Measurements from ENCODE around the gene THG1L.

- TF ChIP-seq, protein P1, sequence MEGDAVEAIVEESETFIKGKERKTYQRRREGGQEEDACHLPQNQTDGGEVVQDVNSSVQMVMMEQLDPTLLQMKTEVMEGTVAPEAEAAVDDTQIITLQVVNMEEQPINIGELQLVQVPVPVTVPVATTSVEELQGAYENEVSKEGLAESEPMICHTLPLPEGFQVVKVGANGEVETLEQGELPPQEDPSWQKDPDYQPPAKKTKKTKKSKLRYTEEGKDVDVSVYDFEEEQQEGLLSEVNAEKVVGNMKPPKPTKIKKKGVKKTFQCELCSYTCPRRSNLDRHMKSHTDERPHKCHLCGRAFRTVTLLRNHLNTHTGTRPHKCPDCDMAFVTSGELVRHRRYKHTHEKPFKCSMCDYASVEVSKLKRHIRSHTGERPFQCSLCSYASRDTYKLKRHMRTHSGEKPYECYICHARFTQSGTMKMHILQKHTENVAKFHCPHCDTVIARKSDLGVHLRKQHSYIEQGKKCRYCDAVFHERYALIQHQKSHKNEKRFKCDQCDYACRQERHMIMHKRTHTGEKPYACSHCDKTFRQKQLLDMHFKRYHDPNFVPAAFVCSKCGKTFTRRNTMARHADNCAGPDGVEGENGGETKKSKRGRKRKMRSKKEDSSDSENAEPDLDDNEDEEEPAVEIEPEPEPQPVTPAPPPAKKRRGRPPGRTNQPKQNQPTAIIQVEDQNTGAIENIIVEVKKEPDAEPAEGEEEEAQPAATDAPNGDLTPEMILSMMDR (IDR thresholded peaks at IDR 0.05) = no peak
- TF ChIP-seq RXRA (IDR thresholded peaks at IDR 0.05; ENCODE audit: borderline replicate concordance, low read depth) (no peak), RFX5 (IDR thresholded peaks at IDR 0.05; ENCODE audit: low read length) (no peak), YY1 (IDR thresholded peaks at IDR 0.05; ENCODE audit: low read depth) (no peak), NRF1 (IDR thresholded peaks at IDR 0.05; ENCODE audit: low read depth, low read length) (no peak)
- TF ChIP-seq, protein P2, sequence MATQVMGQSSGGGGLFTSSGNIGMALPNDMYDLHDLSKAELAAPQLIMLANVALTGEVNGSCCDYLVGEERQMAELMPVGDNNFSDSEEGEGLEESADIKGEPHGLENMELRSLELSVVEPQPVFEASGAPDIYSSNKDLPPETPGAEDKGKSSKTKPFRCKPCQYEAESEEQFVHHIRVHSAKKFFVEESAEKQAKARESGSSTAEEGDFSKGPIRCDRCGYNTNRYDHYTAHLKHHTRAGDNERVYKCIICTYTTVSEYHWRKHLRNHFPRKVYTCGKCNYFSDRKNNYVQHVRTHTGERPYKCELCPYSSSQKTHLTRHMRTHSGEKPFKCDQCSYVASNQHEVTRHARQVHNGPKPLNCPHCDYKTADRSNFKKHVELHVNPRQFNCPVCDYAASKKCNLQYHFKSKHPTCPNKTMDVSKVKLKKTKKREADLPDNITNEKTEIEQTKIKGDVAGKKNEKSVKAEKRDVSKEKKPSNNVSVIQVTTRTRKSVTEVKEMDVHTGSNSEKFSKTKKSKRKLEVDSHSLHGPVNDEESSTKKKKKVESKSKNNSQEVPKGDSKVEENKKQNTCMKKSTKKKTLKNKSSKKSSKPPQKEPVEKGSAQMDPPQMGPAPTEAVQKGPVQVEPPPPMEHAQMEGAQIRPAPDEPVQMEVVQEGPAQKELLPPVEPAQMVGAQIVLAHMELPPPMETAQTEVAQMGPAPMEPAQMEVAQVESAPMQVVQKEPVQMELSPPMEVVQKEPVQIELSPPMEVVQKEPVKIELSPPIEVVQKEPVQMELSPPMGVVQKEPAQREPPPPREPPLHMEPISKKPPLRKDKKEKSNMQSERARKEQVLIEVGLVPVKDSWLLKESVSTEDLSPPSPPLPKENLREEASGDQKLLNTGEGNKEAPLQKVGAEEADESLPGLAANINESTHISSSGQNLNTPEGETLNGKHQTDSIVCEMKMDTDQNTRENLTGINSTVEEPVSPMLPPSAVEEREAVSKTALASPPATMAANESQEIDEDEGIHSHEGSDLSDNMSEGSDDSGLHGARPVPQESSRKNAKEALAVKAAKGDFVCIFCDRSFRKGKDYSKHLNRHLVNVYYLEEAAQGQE (IDR thresholded peaks at IDR 0.05; ENCODE audit: low read depth, low read length) = no peak
Observed at GRCh38 chr5:157779221-157779620, 48.0 kb downstream of the THG1L start.

Data from SK-N-SH (cell line).